Fibroblast of villous mesenchyme (primary cell): Measurements from ENCODE around the gene SRP9. TPM values are rescaled to one million over a fixed set of nuclear protein-coding genes. Genes with fewer than 3 reads are reported as not detected.
"Not testable (repeated sequence)": the region's sequence is repeated elsewhere in the genome, so short reads cannot be mapped to it uniquely, and the experiment has no call there.

Experiments used
- DNase-seq: peaks from one replicate; pipeline ENCODE4 v3.0.0-alpha.2; 2010; ENCODE audit warnings: low read depth
- H3K4me3 ChIP-seq: 2 replicates; pipeline ENCODE4 v1.5.1; 2011; ENCODE audit warnings: low read depth, mild to moderate bottlenecking, low read length
- total RNA-seq: library from RNA; depleted of rRNA; stranded (reverse); fragments of >200 nt; gene quantifications from 2 replicates; pipeline ENCODE4 v1.2.3, GENCODE V29; 2012
- TF ChIP-seq, protein P1 (sequence below): IDR thresholded peaks from 2 replicates; pipeline ENCODE4 v1.5.1; 2012; ENCODE audit warnings: low read depth, mild to moderate bottlenecking, low read length; ENCODE audit not compliant: insufficient read depth

Gene SRP9
- total RNA-seq, 1 donor: 232 TPM

DNA sequence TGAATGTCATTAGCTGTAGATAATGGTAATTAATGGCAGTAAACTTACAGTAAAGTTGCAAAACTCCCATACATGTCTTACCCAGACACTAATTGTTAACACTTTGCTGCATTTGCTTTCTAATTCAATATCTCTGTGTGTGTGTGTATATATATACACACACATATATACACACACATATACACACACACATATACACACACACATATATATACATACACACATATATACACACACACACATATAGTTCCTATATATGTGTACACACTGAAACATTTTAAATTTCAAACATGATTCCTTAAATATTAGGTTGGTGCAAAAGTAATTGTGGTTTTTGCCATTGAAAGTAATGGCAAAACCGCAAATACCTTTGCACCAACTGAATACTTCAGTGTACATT is 28.6 kb downstream of the SRP9 start:
- H3K4me3 ChIP-seq: no peak overlapping the region
- DNase-seq: no peak
- TF ChIP-seq, protein P1, sequence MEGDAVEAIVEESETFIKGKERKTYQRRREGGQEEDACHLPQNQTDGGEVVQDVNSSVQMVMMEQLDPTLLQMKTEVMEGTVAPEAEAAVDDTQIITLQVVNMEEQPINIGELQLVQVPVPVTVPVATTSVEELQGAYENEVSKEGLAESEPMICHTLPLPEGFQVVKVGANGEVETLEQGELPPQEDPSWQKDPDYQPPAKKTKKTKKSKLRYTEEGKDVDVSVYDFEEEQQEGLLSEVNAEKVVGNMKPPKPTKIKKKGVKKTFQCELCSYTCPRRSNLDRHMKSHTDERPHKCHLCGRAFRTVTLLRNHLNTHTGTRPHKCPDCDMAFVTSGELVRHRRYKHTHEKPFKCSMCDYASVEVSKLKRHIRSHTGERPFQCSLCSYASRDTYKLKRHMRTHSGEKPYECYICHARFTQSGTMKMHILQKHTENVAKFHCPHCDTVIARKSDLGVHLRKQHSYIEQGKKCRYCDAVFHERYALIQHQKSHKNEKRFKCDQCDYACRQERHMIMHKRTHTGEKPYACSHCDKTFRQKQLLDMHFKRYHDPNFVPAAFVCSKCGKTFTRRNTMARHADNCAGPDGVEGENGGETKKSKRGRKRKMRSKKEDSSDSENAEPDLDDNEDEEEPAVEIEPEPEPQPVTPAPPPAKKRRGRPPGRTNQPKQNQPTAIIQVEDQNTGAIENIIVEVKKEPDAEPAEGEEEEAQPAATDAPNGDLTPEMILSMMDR: no peak

DNA sequence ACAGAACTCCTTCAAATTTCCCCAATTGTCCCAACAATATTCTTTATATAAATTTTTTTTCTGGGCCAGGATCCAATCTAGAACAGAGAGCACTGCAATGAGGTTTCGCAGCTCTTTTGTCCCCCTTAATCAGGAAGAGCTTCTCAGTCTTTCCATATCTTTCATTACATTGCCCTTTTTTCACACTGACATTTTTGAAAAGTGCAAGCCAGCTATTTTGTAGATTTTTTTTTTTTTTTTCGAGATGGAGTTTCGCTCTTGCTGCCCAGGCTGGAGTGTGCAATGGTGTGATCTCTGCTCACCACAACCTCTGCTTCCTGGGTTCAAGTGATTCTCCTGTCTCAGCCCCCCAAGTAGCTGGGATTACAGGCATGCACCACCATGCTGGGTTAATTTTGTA is 29.1 kb downstream of the SRP9 start:
- DNase-seq, H3K4me3 ChIP-seq: not testable (repeated sequence)

DNA sequence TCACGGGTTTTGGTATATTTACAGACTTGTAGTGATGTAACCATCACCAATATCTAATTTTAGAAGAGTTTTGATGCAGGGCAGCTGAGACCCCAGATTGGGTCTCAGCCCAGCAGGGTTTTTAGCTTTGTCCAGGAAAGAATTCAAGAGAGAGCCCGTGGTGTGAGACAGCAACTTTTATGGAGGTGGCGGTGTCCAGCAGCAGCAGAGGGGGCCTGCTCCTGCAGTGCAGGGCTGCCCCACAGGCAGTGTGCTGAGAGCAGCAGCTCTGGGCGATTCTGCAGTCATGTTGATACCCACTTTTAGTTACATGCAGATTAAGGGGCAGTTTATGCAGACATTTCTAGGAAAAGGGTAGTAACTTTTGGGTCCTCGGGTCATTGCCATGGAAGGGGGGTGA is 30.5 kb downstream of the SRP9 start:
- TF ChIP-seq, protein P1: no peak
- H3K4me3 ChIP-seq: no peak overlapping the region
- no peak for DNase-seq

DNA sequence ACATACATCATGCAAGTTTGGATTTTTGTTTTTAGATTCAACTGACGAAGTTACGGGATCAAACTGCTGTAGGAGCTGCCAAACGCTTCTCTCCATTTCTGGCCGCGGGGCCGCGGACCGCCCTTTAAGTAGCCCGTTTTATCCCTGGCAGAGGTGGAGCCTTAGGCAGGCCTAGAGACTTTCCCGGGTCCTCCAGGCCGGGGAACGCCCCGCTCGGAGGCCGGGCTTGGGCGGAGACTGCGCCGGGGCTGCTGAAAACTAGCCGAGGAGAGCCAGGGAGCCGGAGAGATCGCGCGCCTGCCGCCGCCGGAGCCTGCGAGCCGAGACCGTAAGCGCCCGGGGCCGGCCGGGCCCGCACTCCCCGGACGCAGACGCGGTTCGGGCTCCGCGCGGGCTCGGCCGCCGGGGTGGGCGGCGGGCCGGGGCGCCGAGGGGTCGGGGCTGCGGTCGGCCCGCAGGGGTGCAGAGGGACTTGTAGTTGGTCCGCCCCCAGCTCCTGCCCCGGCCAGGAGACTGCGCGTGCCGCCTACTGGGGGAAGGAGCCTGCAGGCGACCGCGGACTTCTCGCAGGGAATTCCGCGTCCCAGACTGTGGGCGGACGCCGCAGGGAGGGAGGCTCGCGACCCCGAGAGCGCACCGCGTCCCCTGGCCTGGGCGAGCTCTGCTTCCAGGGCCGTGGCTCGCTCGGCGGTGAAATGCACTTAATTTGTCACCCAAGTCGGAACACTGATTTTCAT is 32.4 kb downstream of the SRP9 start, which contains the start of gene EPHX1:
EPHX1 (plus strand) TSS at position 283 of the 737 bp plus-strand sequence. CDS start 18,606 bp downstream, outside the sequence.
- TF ChIP-seq, protein P1: peak; percentile 40
- peak; percentile 86 for DNase-seq
- H3K4me3 ChIP-seq: peak within 1 kb of the TSS; percentile 77

DNA sequence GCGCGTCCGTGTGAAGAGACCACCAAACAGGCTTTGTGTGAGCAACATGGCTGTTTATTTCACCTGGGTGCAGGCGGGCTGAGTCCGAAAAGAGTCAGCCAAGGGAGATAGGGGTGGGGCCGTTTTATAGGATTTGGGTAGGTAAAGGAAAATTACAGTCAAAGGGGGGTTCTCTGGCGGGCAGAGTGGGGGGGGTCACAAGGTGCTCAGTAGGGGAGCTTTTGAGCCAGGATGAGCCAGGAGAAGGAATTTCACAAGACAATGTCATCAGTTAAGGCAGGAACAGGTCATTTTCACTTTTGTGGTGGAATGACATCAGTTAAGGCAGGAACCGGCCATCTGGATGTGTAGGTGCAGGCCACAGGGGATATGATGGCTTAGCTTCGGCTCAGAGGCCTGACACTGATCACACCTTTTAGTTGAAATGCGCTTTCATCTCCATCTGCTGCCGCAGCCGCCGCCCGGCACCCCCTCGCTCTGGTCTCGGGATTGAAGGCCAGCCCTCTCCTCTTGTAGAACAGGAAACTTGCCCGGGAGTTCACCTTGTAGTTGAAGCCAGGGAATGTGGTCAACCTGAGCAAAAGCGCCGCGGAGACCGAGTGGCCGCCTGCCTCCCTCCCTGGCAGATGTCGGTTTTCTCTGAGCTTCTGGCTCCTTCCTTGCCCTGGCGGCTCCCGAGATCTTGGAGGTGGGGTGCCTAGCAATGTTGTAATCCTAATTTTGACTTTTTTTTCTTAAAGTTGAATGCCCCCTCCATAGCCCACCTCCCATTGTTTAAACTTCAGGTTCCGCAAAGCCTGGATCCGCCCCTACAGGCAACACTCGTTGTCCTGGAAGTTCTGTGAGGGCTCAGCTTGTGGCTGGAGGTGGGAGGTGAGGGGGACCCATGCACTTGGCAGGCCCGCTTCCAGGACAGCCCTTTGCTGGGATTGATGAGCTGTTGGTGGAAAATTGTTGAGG is 33.2 kb downstream of the SRP9 start:
- peak; percentile 21 for DNase-seq
- peak overlapping the region; percentile 77 for H3K4me3 ChIP-seq

DNA sequence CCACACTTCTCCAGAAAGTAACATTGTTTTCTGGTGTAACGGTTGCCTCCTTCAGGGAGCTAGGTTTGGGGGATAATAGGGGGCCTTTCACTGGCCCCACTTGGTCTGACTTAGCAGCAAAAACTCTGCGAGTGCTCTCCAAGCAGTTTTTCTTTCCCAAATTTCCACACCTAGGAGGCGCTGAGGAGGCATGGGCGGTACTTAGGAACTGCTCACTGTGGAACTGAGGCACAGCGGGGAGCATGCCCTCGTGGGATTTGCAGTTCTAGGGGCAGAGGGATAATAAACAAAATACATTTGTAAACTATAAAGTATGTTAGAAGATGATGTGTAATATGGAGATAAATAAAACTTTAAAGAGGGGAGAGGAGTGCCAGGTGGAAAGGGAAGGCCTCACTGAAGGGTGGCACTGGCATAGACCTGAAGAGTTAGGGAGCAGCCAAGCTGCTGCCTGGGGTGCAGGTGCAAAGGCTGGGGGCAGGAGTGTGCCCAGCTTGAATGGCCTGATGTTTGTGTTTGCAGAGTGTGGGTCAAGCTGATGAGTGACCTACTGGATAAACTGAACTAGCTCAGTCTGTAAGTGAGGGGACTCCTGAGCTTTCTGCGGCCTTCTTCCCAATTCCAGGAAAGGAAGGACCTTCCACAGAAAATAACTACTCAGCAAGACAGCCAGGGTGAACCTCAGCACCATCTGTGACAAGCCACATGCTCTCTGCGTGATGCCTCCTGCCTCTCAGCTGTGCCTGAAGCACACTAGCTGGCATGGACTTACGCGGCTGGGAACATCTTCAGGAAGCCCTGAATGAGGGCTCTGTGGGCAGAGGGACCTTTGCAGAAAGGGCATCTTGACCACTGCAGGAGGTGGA is 34.2 kb downstream of the SRP9 start:
- no peak overlapping the region for H3K4me3 ChIP-seq
- TF ChIP-seq, protein P1: peak; percentile 48
- no peak for DNase-seq

DNA sequence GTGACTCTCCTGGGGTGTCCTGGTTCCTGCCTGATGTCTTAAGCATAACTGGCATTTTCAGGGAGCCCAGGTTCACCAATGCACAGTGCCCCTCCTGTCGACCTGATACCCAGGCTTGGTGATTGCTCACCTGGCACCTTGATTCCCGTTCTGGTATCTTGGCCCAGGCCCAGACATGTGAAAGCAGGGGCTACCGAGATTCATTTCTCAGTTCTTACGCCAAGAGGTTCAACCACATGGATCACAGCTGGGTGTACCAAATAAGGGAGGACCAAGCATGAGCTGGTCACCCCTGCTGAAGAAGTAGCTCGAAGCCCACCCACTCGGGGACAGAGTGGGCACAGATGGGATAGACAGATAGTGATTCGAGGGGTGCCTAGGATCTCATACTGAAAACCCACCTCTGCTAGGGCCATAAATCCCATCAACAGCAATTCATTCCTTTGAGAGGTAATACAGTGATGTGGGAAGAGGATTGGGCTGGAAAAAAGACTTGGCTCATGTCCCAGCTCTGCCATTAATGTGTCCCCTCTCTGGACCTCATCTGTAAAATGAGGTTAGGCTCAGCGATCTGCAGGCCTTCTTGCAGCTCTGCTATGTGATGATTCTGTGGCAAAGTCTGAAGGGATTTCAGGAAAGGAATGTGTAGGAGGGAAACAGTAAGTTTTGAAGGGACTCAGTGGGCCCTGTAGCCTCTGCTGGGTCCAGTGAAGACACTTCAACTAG is 35.0 kb downstream of the SRP9 start:
- DNase-seq: peak; percentile 43
- TF ChIP-seq, protein P1: no peak
- H3K4me3 ChIP-seq: no peak overlapping the region
